Cardiac muscle cell (in vitro differentiated cells and primary cell): ENCODE data around the gene ZG16B. TPM values are rescaled to one million over a fixed set of nuclear protein-coding genes. Genes with fewer than 3 reads are reported as not detected.

Source experiments
- DNase-seq, 2 donors: peaks; one replicate each; pipeline versions ENCODE4 v3.0.0 to v3.0.0-alpha.2; 2010 to 2017; ENCODE audit warnings: low read depth in 1 of 2, low spot score in 1 of 2
- H3K27ac ChIP-seq: fragments of 200-600 bp; sonication (generic); 2 replicates; pipeline ENCODE4 v1.5.1; 2016
- H3K27me3 ChIP-seq: fragments of 200-600 bp; sonication (generic); 2 replicates; pipeline ENCODE4 v1.6.0; 2016; ENCODE audit warnings: control low read depth
- H3K36me3 ChIP-seq: fragments of 200-600 bp; sonication (generic); 2 replicates; pipeline ENCODE4 v1.5.1; 2016; ENCODE audit warnings: control low read depth
- H3K4me1 ChIP-seq: fragments of 200-600 bp; sonication (generic); 2 replicates; pipeline ENCODE4 v1.8.1; 2017; ENCODE audit warnings: low read depth, mild to moderate bottlenecking, mixed run types
- H3K4me3 ChIP-seq: fragments of 200-600 bp; sonication (generic); 2 replicates; pipeline ENCODE4 v1.5.1; 2016; ENCODE audit warnings: mild to moderate bottlenecking
- H3K9me3 ChIP-seq: fragments of 200-600 bp; sonication (generic); 2 replicates; pipeline ENCODE4 v1.5.1; 2017; ENCODE audit warnings: low read depth, mild to moderate bottlenecking, control low read depth
- polyA plus RNA-seq: library from polyadenylated mRNA; unstranded; fragments of >200 nt; fragmentation: Nextera tagmentation; extraction: Ambion mirVana; gene quantifications from 2 replicates; pipeline ENCODE4 v1.2.1, GENCODE V29; 2016
- total RNA-seq: library from RNA; depleted of rRNA; stranded (reverse); fragments of >200 nt; gene quantifications from 2 replicates; pipeline ENCODE4 v1.2.3, GENCODE V29; 2016
- TF ChIP-seq, protein P1 (sequence below): IDR thresholded peaks from 2 replicates; pipeline ENCODE4 v1.5.1; 2012; ENCODE audit warnings: low read depth, mild to moderate bottlenecking, low read length

Gene ZG16B
- total and polyA plus RNA-seq, 2 experiments from 2014 or later = not detected

DNA sequence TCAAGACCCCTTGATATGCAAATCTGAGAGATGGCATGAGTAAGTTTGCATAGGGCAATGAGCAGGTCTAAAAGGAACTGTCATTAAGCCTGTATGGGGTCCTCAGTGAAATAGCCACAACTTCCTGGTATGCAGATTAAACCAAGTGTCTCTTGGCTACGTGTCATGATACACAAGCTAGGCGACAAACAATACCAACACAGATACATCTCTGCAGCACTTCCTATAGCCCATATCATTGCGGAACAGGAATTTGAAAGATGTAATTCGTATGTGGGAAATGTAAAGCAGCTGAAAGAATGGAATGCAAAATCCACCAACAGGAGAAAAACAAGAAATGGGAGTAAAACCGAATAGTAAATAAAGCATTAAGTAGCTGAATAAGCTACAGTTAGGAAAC is 15.0 kb downstream of the ZG16B start:
- no peak overlapping the region for H3K4me3 ChIP-seq
- TF ChIP-seq, protein P1, sequence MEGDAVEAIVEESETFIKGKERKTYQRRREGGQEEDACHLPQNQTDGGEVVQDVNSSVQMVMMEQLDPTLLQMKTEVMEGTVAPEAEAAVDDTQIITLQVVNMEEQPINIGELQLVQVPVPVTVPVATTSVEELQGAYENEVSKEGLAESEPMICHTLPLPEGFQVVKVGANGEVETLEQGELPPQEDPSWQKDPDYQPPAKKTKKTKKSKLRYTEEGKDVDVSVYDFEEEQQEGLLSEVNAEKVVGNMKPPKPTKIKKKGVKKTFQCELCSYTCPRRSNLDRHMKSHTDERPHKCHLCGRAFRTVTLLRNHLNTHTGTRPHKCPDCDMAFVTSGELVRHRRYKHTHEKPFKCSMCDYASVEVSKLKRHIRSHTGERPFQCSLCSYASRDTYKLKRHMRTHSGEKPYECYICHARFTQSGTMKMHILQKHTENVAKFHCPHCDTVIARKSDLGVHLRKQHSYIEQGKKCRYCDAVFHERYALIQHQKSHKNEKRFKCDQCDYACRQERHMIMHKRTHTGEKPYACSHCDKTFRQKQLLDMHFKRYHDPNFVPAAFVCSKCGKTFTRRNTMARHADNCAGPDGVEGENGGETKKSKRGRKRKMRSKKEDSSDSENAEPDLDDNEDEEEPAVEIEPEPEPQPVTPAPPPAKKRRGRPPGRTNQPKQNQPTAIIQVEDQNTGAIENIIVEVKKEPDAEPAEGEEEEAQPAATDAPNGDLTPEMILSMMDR = no peak
- peaks cover 9% of the 10 kb centered on the region for H3K27me3 ChIP-seq
- no peaks in the 10 kb centered on the region for H3K4me1 ChIP-seq
- H3K9me3 ChIP-seq = no peaks in the 10 kb centered on the region
- no peak for DNase-seq
- no peak overlapping the region for H3K27ac ChIP-seq
- H3K36me3 ChIP-seq = no peaks in the 10 kb centered on the region

- Histone ChIP-seq H3K4me1 (no peaks in the 10 kb centered on the region), H3K27ac (no peak overlapping the region), H3K27me3 (peaks cover 9% of the 10 kb centered on the region), H3K4me3 (no peak overlapping the region), H3K9me3 (no peaks in the 10 kb centered on the region), H3K36me3 (no peaks in the 10 kb centered on the region)
- TF ChIP-seq, protein P1 = no peak
- DNase-seq = peak in 1 of 2 donors; percentile 16
These were observed 16.6 kb downstream of the ZG16B start for GRCh38 chr16:2846511-2847310.

GRCh38 chr16:2848933-2849725 is 19.0 kb downstream of the ZG16B start:
- H3K4me3 ChIP-seq = no peak overlapping the region
- TF ChIP-seq, protein P1 = no peak
- H3K27me3 ChIP-seq = peaks cover 7% of the 10 kb centered on the region
- no peaks in the 10 kb centered on the region for H3K9me3 ChIP-seq
- DNase-seq = no peak
- H3K27ac ChIP-seq = no peak overlapping the region
- no peaks in the 10 kb centered on the region for H3K4me1 ChIP-seq
- no peaks in the 10 kb centered on the region for H3K36me3 ChIP-seq

GRCh38 chr16:2852003-2852730 is 22.1 kb downstream of the ZG16B start:
- H3K27me3 ChIP-seq = peaks cover 9% of the 10 kb centered on the region
- TF ChIP-seq, protein P1 = no peak
- no peaks in the 10 kb centered on the region for H3K9me3 ChIP-seq
- no peak overlapping the region for H3K27ac ChIP-seq
- no peaks in the 10 kb centered on the region for H3K36me3 ChIP-seq
- no peaks in the 10 kb centered on the region for H3K4me1 ChIP-seq
- no peak overlapping the region for H3K4me3 ChIP-seq
- DNase-seq = no peak

- Histone ChIP-seq H3K36me3 (no peaks in the 10 kb centered on the region), H3K4me3 (no peak overlapping the region), H3K27ac (no peak overlapping the region), H3K4me1 (no peaks in the 10 kb centered on the region), H3K27me3 (peaks cover 17% of the 10 kb centered on the region), H3K9me3 (no peaks in the 10 kb centered on the region)
- DNase-seq = no peak
- TF ChIP-seq, protein P1 = no peak
These were observed 22.8 kb downstream of the ZG16B start for GRCh38 chr16:2852731-2853507.
